K562 (cell line): Measurements from ENCODE around the gene TAS2R1. TPM values are rescaled to one million over a fixed set of nuclear protein-coding genes. Genes with fewer than 3 reads are reported as not detected.

Source experiments
- ATAC-seq: fragments of 200-7000 bp; cut with Tn5 transposase; 3 replicates; pipeline ENCODE4 v1.9.1; 2020; ENCODE audit warnings: moderate library complexity
- BruUV-seq: library from RNA; stranded (reverse); fragments of 400-500 nt; replicated peaks from 2 replicates; lab custom pipeline; 2021; lab: Mats Ljungman, UMichigan
- CTCF ChIA-PET: fragments of 300-600 bp; formaldehyde crosslinking; extraction: SDS; loops from one replicate; lab custom pipeline; 2021; ENCODE audit warnings: low intra/inter-chr PET ratio; lab: Yijun Ruan, JAX
- POLR2A ChIA-PET: fragments of 300-600, 350-650 bp; sonication (Branson Sonifier 250); formaldehyde crosslinking; extraction: SDS; loops from one replicate; lab custom pipeline; 2021; ENCODE audit warnings: antibody characterized with exemption, inconsistent platforms; lab: Yijun Ruan, JAX
- DNase-seq, 4 experiments: peaks; one replicate each; pipeline versions ENCODE4 v3.0.0 to v3.0.0-alpha.2; 2011 to 2018; ENCODE audit warnings: low spot score in 3 of 4, mixed read lengths in 3 of 4; ENCODE audit errors: extremely low read depth in 1 of 4
- FAIRE-seq: peaks from 2 replicates; lab custom pipeline; 2011; peaks lifted over from hg19 to GRCh38; lab: Jason Lieb, UNC
- H2AFZ ChIP-seq: 2 replicates; pipeline ENCODE4 v1.6.0; 2011; ENCODE audit warnings: low read depth, low read length, control low read depth, inconsistent platforms
- H3K27ac ChIP-seq: fragments of 200-600 bp; 3 replicates; pipeline ENCODE4 v1.8.0; 2011; ENCODE audit warnings: low read depth, mild to moderate bottlenecking, control low read depth, inconsistent platforms, low read length, moderate library complexity, mixed read lengths; ENCODE audit errors: extremely low read depth
- H3K27me3 ChIP-seq, 2 experiments: fragments of 300-600 bp in 1 of 2; 2 replicates in 1 of 2; 3 replicates in 1 of 2; pipeline versions ENCODE4 v1.6.0 to v1.8.0; 2011; ENCODE audit warnings: inconsistent platforms in 2 of 2, low read length in 2 of 2, mild to moderate bottlenecking in 1 of 2, mixed read lengths in 1 of 2, moderate library complexity in 1 of 2; ENCODE audit not compliant: control insufficient read depth in 2 of 2, insufficient read depth in 2 of 2
- H3K36me3 ChIP-seq: fragments of 300-600 bp; 3 replicates; pipeline ENCODE4 v1.8.0; 2011; ENCODE audit warnings: mild to moderate bottlenecking, low read length, inconsistent platforms; ENCODE audit not compliant: control insufficient read depth, insufficient read depth
- H3K4me1 ChIP-seq, 2 experiments: fragments of 200-600 bp in 1 of 2; replicated peaks in 1 of 2; 2 replicates in 1 of 2; 3 replicates in 1 of 2; pipeline versions ENCODE4 v1.5.1 to v1.8.0; 2011; ENCODE audit warnings: inconsistent platforms in 2 of 2, low read length in 2 of 2, mild to moderate bottlenecking in 1 of 2, mixed read lengths in 1 of 2, moderate library complexity in 1 of 2; ENCODE audit not compliant: control insufficient read depth in 2 of 2, insufficient read depth in 2 of 2
- H3K4me2 ChIP-seq: 2 replicates; pipeline ENCODE4 v1.6.1; 2011; ENCODE audit warnings: low read length, control low read depth, inconsistent platforms, mixed read lengths; ENCODE audit not compliant: insufficient read depth
- H3K4me3 ChIP-seq: fragments of 200-600 bp; sonication (generic), shearing (Covaris generic); 2 replicates; pipeline ENCODE4 v1.5.1; 2016; ENCODE audit warnings: control low read depth, inconsistent platforms
- H3K79me2 ChIP-seq: fragments of 200-600 bp; 3 replicates; pipeline ENCODE4 v1.8.0; 2011; ENCODE audit warnings: low read length, inconsistent platforms; ENCODE audit not compliant: control insufficient read depth, insufficient read depth
- H3K9ac ChIP-seq, 2 experiments: 2 replicates each; pipeline versions ENCODE4 v1.6.0 to v1.6.1; 2011; ENCODE audit warnings: low read depth in 2 of 2, low read length in 2 of 2, control low read depth in 1 of 2, inconsistent platforms in 1 of 2, mild to moderate bottlenecking in 1 of 2, mixed read lengths in 1 of 2; ENCODE audit not compliant: insufficient read depth in 1 of 2
- H3K9me1 ChIP-seq: one replicate; pipeline ENCODE4 v1.6.0; 2011; ENCODE audit warnings: inconsistent platforms, mild to moderate bottlenecking, low read length, moderate library complexity; ENCODE audit not compliant: control insufficient read depth, insufficient read depth
- H3K9me3 ChIP-seq: replicated peaks from 2 replicates; pipeline ENCODE4 v1.5.1; 2011; ENCODE audit warnings: low read depth, low read length, inconsistent platforms; ENCODE audit not compliant: control insufficient read depth, insufficient read depth
- H4K20me1 ChIP-seq: replicated peaks from 2 replicates; pipeline ENCODE4 v1.6.1; 2011; ENCODE audit warnings: low read length, inconsistent platforms, mixed read lengths; ENCODE audit not compliant: control insufficient read depth, insufficient read depth
- CC2D1A ChIP-seq: fragments of 450-650 bp; IDR thresholded peaks from 2 replicates; pipeline ENCODE4 v1.6.1; 2017; ENCODE audit warnings: mild to moderate bottlenecking
- FOXP1 ChIP-seq: sonication (generic); formaldehyde crosslinking; IDR thresholded peaks from 2 replicates; pipeline ENCODE4 v1.8.0; 2022; ENCODE audit warnings: mild to moderate bottlenecking, missing genetic modification reagents
- NFATC3 ChIP-seq: fragments of 450-650 bp; IDR thresholded peaks from 2 replicates; pipeline ENCODE4 v1.6.1; 2017; ENCODE audit warnings: mild to moderate bottlenecking
- RBM17 ChIP-seq: fragments of 200-400 bp; formaldehyde crosslinking; IDR thresholded peaks from 2 replicates; pipeline ENCODE4 v1.6.1; 2017; ENCODE audit warnings: low read depth, mild to moderate bottlenecking, low read length, borderline replicate concordance
- SMAD2 ChIP-seq: fragments of 150-350 bp; IDR thresholded peaks from 2 replicates; pipeline ENCODE4 v1.6.1; 2014; ENCODE audit warnings: low read depth, mild to moderate bottlenecking, low read length
- SUPT5H ChIP-seq: fragments of 450-650 bp; IDR thresholded peaks from 2 replicates; pipeline ENCODE4 v1.6.1; 2016
- ZNF217 ChIP-seq: sonication (generic); formaldehyde crosslinking; IDR thresholded peaks from 2 replicates; pipeline ENCODE4 v1.8.0; 2022; ENCODE audit warnings: mild to moderate bottlenecking, missing genetic modification reagents
- WGBS: fragments of 100-300 bp; shearing (Covaris generic); methylation state at CpG from one replicate; pipeline ENCODE4 v1.1.6; 2016; ENCODE audit warnings: low coverage, mixed read lengths; ENCODE audit not compliant: insufficient coverage; ENCODE audit errors: missing lambda C conversion rate; 5-methylcytosine and 5-hydroxymethylcytosine counted together
- in situ Hi-C: fragments of 300-500 bp; cut with MboI; formaldehyde crosslinking; loops from 4 replicates; pipeline ENCODE4 v1.15.0; 2018; ENCODE audit warnings: inconsistent platforms, mixed read lengths
- intact Hi-C: fragments of 100-400 bp; cut with micrococcal nuclease; formaldehyde crosslinking; loops from 2 replicates; pipeline ENCODE4 v1.14.2; 2022
- polyA plus RNA-seq, 8 experiments: library from polyadenylated mRNA; depleted of rRNA in 4 of 8; stranded (reverse) in 5 of 8; unstranded in 3 of 8; fragments of >200 nt; fragmentation: Nextera tagmentation in 2 of 8; fragmentation: Illumina TruSeq in 1 of 8; extraction: Ambion mirVana in 2 of 8; extraction: Trizol in 1 of 8; gene quantifications; 2 replicates each; pipeline versions ENCODE4 v1.2.1 to v1.2.3, GENCODE V29; 2011 to 2014; ENCODE audit warnings: inconsistent platforms in 1 of 8, missing spikeins in 1 of 8
- total RNA-seq, 7 experiments: library from RNA; depleted of rRNA in 6 of 7; stranded (reverse); fragments of >200 nt in 6 of 7; fragmentation: Illumina TruSeq in 2 of 7; extraction: Trizol in 2 of 7; gene quantifications; 2 replicates each; pipeline versions ENCODE4 v1.2.1 to v1.2.3, GENCODE V29; 2011 to 2021; ENCODE audit warnings: low replicate concordance in 1 of 7

TAS2R1 gene
- total and polyA plus RNA-seq, 9 of the 15 experiments (the other 6 are each of a cell fraction or from before 2014, with no cell fraction given) = not detected

- Histone ChIP-seq H3K9ac (no peak overlapping the region), H3K4me2 (no peak overlapping the region), H4K20me1 (no peaks in the 10 kb centered on the region), H3K9me1 (no peaks in the 10 kb centered on the region), H3K27me3 (no peaks in the 10 kb centered on the region), H3K4me1 (no peaks in the 10 kb centered on the region), H3K4me3 (no peak overlapping the region), H3K27ac (no peak overlapping the region), H2AFZ (no peak overlapping the region), H3K79me2 (no peaks in the 10 kb centered on the region), H3K36me3 (no peaks in the 10 kb centered on the region), H3K9me3 (no peaks in the 10 kb centered on the region)
- BruUV-seq = no TSS peak
- ChIA-PET CTCF (no interaction called here), POLR2A (interaction anchor here (0.6 to 1.3 kb wide), 2 partner anchors 18 to 495 kb away, joined by 3 read pairs; no protein-coding TSS in a partner anchor)
- intact Hi-C loops = no loop called here
- WGBS = 5% methylated on average over 3 of the region's 3 CpGs
- ATAC-seq (no peak), DNase-seq (no peak), FAIRE-seq (no peak)
- TF ChIP-seq ZNF217 (CRISPR knock-in tag) (no peak), RBM17 (no peak)
- in situ Hi-C loops = no loop called here
These were observed 22.1 kb upstream of the TAS2R1 start for GRCh38 chr5:9652295-9652694.

- H3K36me3 ChIP-seq = no peaks in the 10 kb centered on the region
- H3K4me2 ChIP-seq = no peak overlapping the region
- no peaks in the 10 kb centered on the region for H3K9me3 ChIP-seq
- FAIRE-seq (no peak), DNase-seq (no peak), ATAC-seq (no peak)
- H3K27me3 ChIP-seq = no peaks in the 10 kb centered on the region
- H3K9me1 ChIP-seq = no peaks in the 10 kb centered on the region
- BruUV-seq = no TSS peak
- no peak overlapping the region for H3K9ac ChIP-seq
- 4% methylated on average over 2 of the region's 2 CpGs for WGBS
- no peaks in the 10 kb centered on the region for H3K4me1 ChIP-seq
- in situ Hi-C loops = no loop called here
- H3K79me2 ChIP-seq = no peaks in the 10 kb centered on the region
- H3K4me3 ChIP-seq = no peak overlapping the region
- no peaks in the 10 kb centered on the region for H4K20me1 ChIP-seq
- H2AFZ ChIP-seq = no peak overlapping the region
- no peak overlapping the region for H3K27ac ChIP-seq
- ChIA-PET CTCF (no interaction called here), POLR2A (interaction anchor here (0.7 kb wide), 1 partner anchor 45 kb away, joined by 3 read pairs; no protein-coding TSS in a partner anchor)
- intact Hi-C loops = no loop called here
- no peak for TF ChIP-seq FOXP1 (CRISPR knock-in tag)
- TF ChIP-seq SMAD2 = no peak
- no peak for TF ChIP-seq SUPT5H
- TF ChIP-seq NFATC3 = no peak
- TF ChIP-seq CC2D1A = no peak
These were observed 16.7 kb upstream of the TAS2R1 start for GRCh38 chr5:9646843-9647242.
